A549 (cell line): ENCODE measurements around the gene GALNT18. TPM values are rescaled to one million over a fixed set of nuclear protein-coding genes. Genes with fewer than 3 reads are reported as not detected.

Source experiments
- ATAC-seq, 2 experiments: fragments of 200-7000 bp in 1 of 2; fragments of >200 bp in 1 of 2; cut with Nextera tagmentation in 1 of 2; cut with Tn5 transposase in 1 of 2; 3 replicates each; pipeline versions ENCODE4 v1.8.0 to v1.9.1; 2018 to 2020; ENCODE audit warnings: mild to moderate bottlenecking in 1 of 2, moderate library complexity in 1 of 2
- CTCF ChIA-PET: fragments of 300-600 bp; sonication (Branson Sonifier 250); formaldehyde crosslinking; extraction: SDS; loops from one replicate; lab custom pipeline; 2021; ENCODE audit warnings: antibody characterized with exemption, inconsistent platforms; lab: Yijun Ruan, JAX
- POLR2A ChIA-PET: fragments of 350-600 bp; formaldehyde crosslinking; extraction: SDS; loops from one replicate; lab custom pipeline; 2021; ENCODE audit warnings: antibody characterized with exemption, inconsistent platforms; lab: Yijun Ruan, JAX
- DNase-seq, 2 experiments: peaks; one replicate each; pipeline versions ENCODE4 v3.0.0 to v3.0.0-alpha.2; 2011 to 2016; ENCODE audit warnings: low read depth in 1 of 2, low spot score in 1 of 2
- FAIRE-seq: peaks from 2 replicates; lab custom pipeline; 2011; peaks lifted over from hg19 to GRCh38; lab: Jason Lieb, UNC
- H3K27ac ChIP-seq, 2 experiments: fragments of >200 bp; sonication (Bioruptor Twin); formaldehyde crosslinking; 3 replicates each; pipeline ENCODE4 v1.5.1; 2016 to 2017
- H3K4me1 ChIP-seq: fragments of >200 bp; sonication (Bioruptor Twin); formaldehyde crosslinking; 3 replicates; pipeline ENCODE4 v1.6.1; 2016
- H3K4me2 ChIP-seq: fragments of >200 bp; sonication (Bioruptor Twin); formaldehyde crosslinking; 3 replicates; pipeline ENCODE4 v1.6.1; 2016
- H3K4me3 ChIP-seq: fragments of >200 bp; sonication (Bioruptor Twin); formaldehyde crosslinking; 3 replicates; pipeline ENCODE4 v1.5.1; 2016
- H3K9me3 ChIP-seq: fragments of >200 bp; sonication (Bioruptor Twin); formaldehyde crosslinking; 3 replicates; pipeline ENCODE4 v1.6.1; 2016
- BCL3 ChIP-seq: fragments of >200 bp; sonication (Bioruptor Twin); formaldehyde crosslinking; IDR thresholded peaks from 3 replicates; pipeline ENCODE4 v1.6.1; 2016
- CBX2 ChIP-seq: fragments of 200-600 bp; sonication (generic); IDR thresholded peaks from 2 replicates; pipeline ENCODE4 v1.6.1; 2016; ENCODE audit warnings: low read depth, mild to moderate bottlenecking, borderline replicate concordance
- CBX8 ChIP-seq: fragments of 200-600 bp; sonication (generic); IDR thresholded peaks from 2 replicates; pipeline ENCODE4 v1.6.1; 2016
- CEBPB ChIP-seq, 2 experiments: fragments of >200 bp in 1 of 2; sonication (Bioruptor Twin) in 1 of 2; formaldehyde crosslinking in 1 of 2; IDR thresholded peaks; 2 replicates each; pipeline ENCODE4 v1.6.1; 2012 to 2016
- CHD2 ChIP-seq: fragments of 150-350 bp; IDR thresholded peaks from 2 replicates; pipeline ENCODE4 v1.6.1; 2014; ENCODE audit warnings: low read length; ENCODE audit not compliant: partially characterized antibody
- EHF ChIP-seq: fragments of 250-450 bp; sonication (Bioruptor Pico); IDR thresholded peaks from 2 replicates; pipeline ENCODE4 v1.5.0; 2020; ENCODE audit warnings: mild to moderate bottlenecking
- EHMT2 ChIP-seq: fragments of 200-600 bp; sonication (generic); IDR thresholded peaks from 2 replicates; pipeline ENCODE4 v1.6.1; 2016; ENCODE audit warnings: antibody characterized with exemption, low read depth, mild to moderate bottlenecking, moderate library complexity
- FOSL2 ChIP-seq, 2 experiments: fragments of 450-650 bp in 1 of 2; fragments of >200 bp in 1 of 2; sonication (Bioruptor Twin) in 1 of 2; formaldehyde crosslinking; IDR thresholded peaks; 2 replicates each; pipeline versions ENCODE4 v1.5.0 to v1.6.1; 2016 to 2020; ENCODE audit warnings: mild to moderate bottlenecking in 1 of 2, moderate library complexity in 1 of 2
- GATA3 ChIP-seq: IDR thresholded peaks from 2 replicates; pipeline ENCODE4 v1.6.1; 2012; ENCODE audit warnings: borderline replicate concordance
- HDAC2 ChIP-seq: fragments of 200-600 bp; sonication (generic); IDR thresholded peaks from 2 replicates; pipeline ENCODE4 v1.6.1; 2016
- HEYL ChIP-seq: fragments of 250-450 bp; sonication (Bioruptor Pico); IDR thresholded peaks from 2 replicates; pipeline ENCODE4 v1.8.0; 2021; ENCODE audit warnings: mild to moderate bottlenecking, moderate library complexity
- HOXB13 ChIP-seq: fragments of 250-450 bp; sonication (Bioruptor Pico); IDR thresholded peaks from 2 replicates; pipeline ENCODE4 v1.5.0; 2020; ENCODE audit warnings: low read depth, mild to moderate bottlenecking, moderate library complexity
- HOXB5 ChIP-seq: fragments of 250-450 bp; sonication (Bioruptor Pico); IDR thresholded peaks from 2 replicates; pipeline ENCODE4 v1.5.0; 2020; ENCODE audit warnings: mild to moderate bottlenecking, moderate library complexity
- JUNB ChIP-seq: fragments of >200 bp; sonication (Bioruptor Twin); formaldehyde crosslinking; IDR thresholded peaks from 2 replicates; pipeline ENCODE4 v1.6.1; 2016
- KDM1A ChIP-seq: fragments of 200-600 bp; sonication (generic); IDR thresholded peaks from 2 replicates; pipeline ENCODE4 v1.6.1; 2016; ENCODE audit warnings: low read depth, mild to moderate bottlenecking
- MAFK ChIP-seq: fragments of 450-650 bp; IDR thresholded peaks from 2 replicates; pipeline ENCODE4 v1.6.1; 2014; ENCODE audit not compliant: partially characterized antibody
- MAZ ChIP-seq: fragments of 150-350 bp; IDR thresholded peaks from 2 replicates; pipeline ENCODE4 v1.6.1; 2014; ENCODE audit warnings: antibody characterized with exemption, low read depth, low read length, borderline replicate concordance
- NFE2L2 ChIP-seq: fragments of 150-350 bp; conservative IDR thresholded peaks from 2 replicates; pipeline ENCODE4 v1.6.1; 2014; ENCODE audit warnings: low read length
- NPAS2 ChIP-seq: fragments of 250-450 bp; sonication (Bioruptor Pico); IDR thresholded peaks from 2 replicates; pipeline ENCODE4 v1.8.0; 2022; ENCODE audit warnings: mild to moderate bottlenecking, moderate library complexity, borderline replicate concordance
- NR3C1 ChIP-seq: fragments of >200 bp; sonication (Bioruptor Twin); formaldehyde crosslinking; IDR thresholded peaks from 3 replicates; pipeline ENCODE4 v1.6.1; 2017
- POLR2A ChIP-seq: IDR thresholded peaks from 2 replicates; pipeline ENCODE4 v1.6.1; 2012; ENCODE audit warnings: mild to moderate bottlenecking, low read length
- POLR2AphosphoS2 ChIP-seq: conservative IDR thresholded peaks from 2 replicates; pipeline ENCODE4 v1.6.1; 2012; ENCODE audit warnings: low read length, improper control_type of control experiment, inconsistent platforms
- RAD21 ChIP-seq, 2 experiments: fragments of >200 bp in 1 of 2; sonication (Bioruptor Twin) in 1 of 2; formaldehyde crosslinking in 1 of 2; IDR thresholded peaks in 1 of 2; conservative IDR thresholded peaks in 1 of 2; 2 replicates in 1 of 2; 3 replicates in 1 of 2; pipeline ENCODE4 v1.6.1; 2012 to 2018; ENCODE audit warnings: inconsistent platforms in 1 of 2
- RNF2 ChIP-seq: fragments of 200-600 bp; sonication (generic); IDR thresholded peaks from 2 replicates; pipeline ENCODE4 v1.6.1; 2016; ENCODE audit warnings: low read depth, mild to moderate bottlenecking, antibody characterized with exemption, moderate library complexity, borderline replicate concordance
- ZC3H11A ChIP-seq: fragments of 450-650 bp; IDR thresholded peaks from 2 replicates; pipeline ENCODE4 v1.6.1; 2014; ENCODE audit warnings: antibody characterized with exemption, mild to moderate bottlenecking
- ZFP36 ChIP-seq: fragments of 450-650 bp; IDR thresholded peaks from 2 replicates; pipeline ENCODE4 v1.6.1; 2014; ENCODE audit warnings: borderline replicate concordance; ENCODE audit not compliant: partially characterized antibody
- WGBS: methylation state at CpG from one replicate; pipeline ENCODE4 v1.1.6; 2017; ENCODE audit errors: missing lambda C conversion rate; 5-methylcytosine and 5-hydroxymethylcytosine counted together
- polyA plus RNA-seq, 4 experiments: library from polyadenylated mRNA; depleted of rRNA in 3 of 4; stranded (reverse); fragments of >200 nt; fragmentation: RNase III in 1 of 4; extraction: RNeasy Plus Mini Kit Qiagen cat#74134 plus additional on column Dnase treatment in 1 of 4; gene quantifications; 2 replicates in 3 of 4; 3 replicates in 1 of 4; pipeline ENCODE4 v1.2.3, GENCODE V29; 2011 to 2017

Gene GALNT18
- polyA plus RNA-seq, 2 of the 4 experiments (the other 2 are of a cell fraction): 6.7 to 16.1 TPM

- H3K4me1 ChIP-seq: peaks cover 15% of the 10 kb centered on the region
- ChIA-PET POLR2A (no interaction called here), CTCF (no interaction called here)
- no peaks in the 10 kb centered on the region for H3K9me3 ChIP-seq
- TF ChIP-seq EHMT2 (no peak), POLR2A (no peak), HOXB13 (CRISPR knock-in tag) (no peak), POLR2AphosphoS2 (no peak), RNF2 (no peak), CBX8 (no peak)
- ATAC-seq (no peak), DNase-seq (no peak), FAIRE-seq (no peak)
- WGBS: 89% methylated on average over 3 of the region's 3 CpGs
- H3K27ac ChIP-seq: no peak overlapping the region
- H3K4me3 ChIP-seq: no peak overlapping the region
- no peak overlapping the region for H3K4me2 ChIP-seq
Measured at GRCh38 chr11:11316651-11317230, 305.1 kb downstream of the GALNT18 start.

GRCh38 chr11:11313902-11314692 is 307.7 kb downstream of the GALNT18 start:
- FAIRE-seq: no peak
- POLR2A ChIA-PET: no interaction called here
- TF ChIP-seq CBX2: no peak
- no peak for TF ChIP-seq RAD21 (conservative IDR thresholded peaks at IDR 0.05 in 1 of 2, IDR thresholded peaks at IDR 0.05 in 1 of 2)
- TF ChIP-seq ZC3H11A: no peak
- no peak for TF ChIP-seq MAZ
- no peak for TF ChIP-seq BCL3
- no peak for TF ChIP-seq NR3C1
- no peak for TF ChIP-seq EHF
- TF ChIP-seq GATA3: no peak
- no peak for TF ChIP-seq HDAC2
- no peak for TF ChIP-seq KDM1A
- no peak for TF ChIP-seq CHD2
- no peak for TF ChIP-seq HOXB5 (CRISPR knock-in tag)
- TF ChIP-seq CBX8: no peak
- no peak for TF ChIP-seq HEYL (CRISPR knock-in tag)
- no peak for TF ChIP-seq CEBPB (IDR thresholded peaks at IDR 0.05)
- no peak for TF ChIP-seq ZFP36

GRCh38 chr11:11313426-11313825 is 308.4 kb downstream of the GALNT18 start:
- 50% methylated on average over 1 of the region's 1 CpG for WGBS
- DNase-seq: peak; percentile 15 to 66
- CTCF ChIA-PET: interaction anchor here (2.1 kb wide), 1 partner anchor 474 kb away, joined by 4 read pairs; no protein-coding TSS in a partner anchor
- Histone ChIP-seq H3K9me3 (no peaks in the 10 kb centered on the region), H3K4me1 (peaks cover 15% of the 10 kb centered on the region)
- TF ChIP-seq MAFK (peak; percentile 84), MAZ (no peak), CEBPB (IDR thresholded peaks at IDR 0.05) (peak; percentile 16 to 43; a peak in 2 of 4 replicates), NPAS2 (CRISPR knock-in tag) (no peak), NFE2L2 (peak; percentile 67), JUNB (0 out of 2 replicates have a peak, but pooled peaks have one; percentile 23), FOSL2 (IDR thresholded peaks at IDR 0.05) (no peak), FOSL2 (CRISPR knock-in tag; IDR thresholded peaks at IDR 0.05) (0 out of 2 replicates have a peak, but pooled peaks have one; percentile 17)
- TF ChIP-seq, all 56 proteins: peak for 5
- Histone ChIP-seq H3K4me3 (no peak overlapping the region), H3K27ac (peak overlapping the region; percentile 48 to 77), H3K4me2 (peak overlapping the region; percentile 31; the same call in 1 of the 3 replicates)
- ATAC-seq: peak; percentile 83 to 88
- FAIRE-seq: no peak
- POLR2A ChIA-PET: no interaction called here

More at GRCh38 chr11:11313902-11314692, 307.7 kb downstream of the GALNT18 start:
- Histone ChIP-seq H3K4me2 (peak overlapping the region; percentile 31; the same call in 1 of the 3 replicates), H3K27ac (peak overlapping the region; percentile 48 to 77), H3K4me3 (no peak overlapping the region), H3K9me3 (no peaks in the 10 kb centered on the region), H3K4me1 (peaks cover 15% of the 10 kb centered on the region)
- CTCF ChIA-PET: interaction anchor here (1.3 to 2.1 kb wide), 2 partner anchors 9 to 473 kb away, joined by 3 to 4 read pairs; no protein-coding TSS in a partner anchor
- no peak for DNase-seq
- 84% methylated on average over 6 of the region's 6 CpGs for WGBS
- ATAC-seq: no peak
